SKM-1 treated with dmso at 0.1 percent for 144 hours (cell line): Measurements from ENCODE around the gene MAPT.
"Not testable (repeated sequence)": the region's sequence is repeated elsewhere in the genome, so short reads cannot be mapped to it uniquely, and the experiment has no call there.

Experiments used
- DNase-seq: peaks from one replicate; lab custom pipeline; 2025; ENCODE audit not compliant: unreplicated experiment; lab: John Stamatoyannopoulos, UW

The MAPT gene

DNA sequence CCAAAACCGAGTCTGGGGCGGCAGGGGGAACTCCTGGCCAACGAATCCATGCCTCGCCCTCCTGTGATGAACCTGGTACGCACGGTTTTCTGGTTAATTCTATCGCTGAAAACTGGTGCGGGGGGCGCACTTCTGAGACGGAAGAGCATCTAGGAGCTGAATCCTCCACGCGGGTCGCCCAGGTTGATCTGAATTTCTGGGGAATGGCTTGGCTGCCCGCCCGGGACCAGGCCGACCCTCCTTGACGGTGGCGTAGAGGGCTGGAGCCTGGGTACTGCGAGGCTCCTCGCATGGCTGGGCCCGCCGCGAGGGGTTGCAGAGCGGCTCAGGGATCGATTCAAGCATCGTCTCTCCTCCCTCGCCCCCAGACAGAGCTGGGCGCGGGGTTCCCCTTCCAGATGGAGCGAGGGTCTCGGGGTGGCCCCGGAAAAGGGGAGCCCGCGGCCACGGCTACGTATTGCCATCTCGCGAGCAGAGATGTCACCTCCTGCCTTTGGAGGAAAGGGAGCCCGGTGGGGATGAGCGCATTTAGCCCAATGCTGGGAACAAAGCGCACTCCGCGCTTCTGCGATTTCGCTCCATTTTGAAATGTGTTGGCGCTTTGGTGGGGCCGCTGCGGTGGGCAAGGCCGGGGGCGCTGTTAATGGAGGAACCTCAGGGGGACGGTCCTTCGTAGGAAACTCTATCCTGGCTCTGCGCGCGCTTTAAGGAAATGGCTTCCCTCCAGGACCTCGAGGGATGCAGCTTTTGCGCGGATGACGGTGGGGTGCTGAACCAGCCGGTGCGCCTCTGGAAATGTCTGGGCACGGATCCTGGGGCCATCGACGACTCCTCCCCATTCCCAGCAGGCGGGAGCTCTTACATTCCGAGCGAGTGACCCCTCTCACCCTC, 2.7 kb downstream of the MAPT start:
- DNase-seq: no peak

DNA sequence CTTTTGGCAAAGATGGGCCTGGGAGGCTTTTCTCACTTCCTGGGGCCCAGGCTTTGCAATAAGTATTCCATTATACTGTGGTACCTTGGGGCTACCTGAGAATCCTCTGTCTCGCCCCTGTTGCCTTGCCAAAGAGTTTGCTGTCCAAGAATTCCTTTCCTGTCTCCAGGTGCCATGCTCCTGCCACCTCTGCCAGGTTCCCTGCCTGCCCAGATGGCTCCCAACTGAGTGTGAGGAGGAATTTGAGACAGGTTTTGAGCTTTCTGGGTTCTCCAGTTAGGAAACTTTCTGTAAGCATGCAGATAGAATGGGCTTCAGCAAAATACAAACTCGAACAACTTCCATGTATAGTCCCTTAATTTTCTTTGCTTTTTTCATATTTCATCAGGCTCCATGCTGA, 5.8 kb downstream of the MAPT start:
- no peak for DNase-seq

DNA sequence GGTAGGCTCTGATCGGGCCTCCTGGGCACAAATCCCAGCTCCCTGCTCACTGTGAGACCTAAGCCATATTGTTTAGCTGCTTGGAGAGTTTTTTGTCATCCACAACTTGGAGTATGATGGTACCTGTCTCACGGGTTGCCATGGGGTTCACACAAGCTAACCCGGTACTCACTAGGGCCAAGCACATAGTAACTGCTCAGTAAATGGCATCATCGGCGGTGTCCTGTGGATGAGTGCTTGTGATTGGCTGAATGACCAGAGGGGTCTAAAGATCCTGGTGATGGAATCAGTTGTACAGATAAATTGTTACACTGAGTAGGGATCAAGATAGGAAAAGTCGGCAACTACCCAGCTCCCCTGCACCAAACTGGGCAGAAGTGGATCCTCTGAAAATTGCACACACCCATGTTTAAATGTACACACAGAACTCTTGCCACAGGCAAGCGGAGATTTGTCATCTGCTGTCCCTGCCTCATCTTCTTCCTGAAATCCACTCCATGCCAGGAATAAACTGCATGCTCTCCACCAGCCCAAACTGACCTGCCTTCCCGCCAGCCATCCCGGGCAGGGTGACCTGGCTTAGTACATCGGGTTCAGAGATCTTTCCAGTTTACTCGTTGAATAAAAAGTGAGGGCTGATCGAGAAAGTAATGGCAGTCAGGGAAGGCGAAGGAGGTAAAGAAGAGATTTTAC, 6.5 kb downstream of the MAPT start:
- DNase-seq: no peak

DNA sequence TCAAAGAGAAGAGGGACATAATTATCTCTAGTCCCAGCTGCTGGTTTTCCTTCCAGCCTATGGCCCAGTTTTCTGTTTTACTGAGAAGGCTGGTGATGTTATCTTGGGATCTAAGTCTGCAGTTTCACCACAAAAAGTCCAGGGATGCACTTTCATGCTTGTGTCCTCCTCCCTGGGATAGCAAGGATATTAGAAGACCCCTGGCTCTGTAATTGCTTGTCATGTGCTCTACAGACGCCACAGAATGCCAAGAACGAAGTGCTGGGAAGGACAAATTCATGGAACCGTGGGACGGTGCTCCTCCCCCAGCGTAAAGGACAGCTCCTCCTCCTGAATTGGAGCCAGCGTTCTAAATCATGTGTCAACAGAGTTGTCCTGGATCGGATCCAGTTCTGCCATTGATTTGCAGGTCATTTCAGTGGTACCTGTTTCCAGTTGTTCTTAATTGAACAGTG, 8.6 kb downstream of the MAPT start:
- DNase-seq: no peak

DNA sequence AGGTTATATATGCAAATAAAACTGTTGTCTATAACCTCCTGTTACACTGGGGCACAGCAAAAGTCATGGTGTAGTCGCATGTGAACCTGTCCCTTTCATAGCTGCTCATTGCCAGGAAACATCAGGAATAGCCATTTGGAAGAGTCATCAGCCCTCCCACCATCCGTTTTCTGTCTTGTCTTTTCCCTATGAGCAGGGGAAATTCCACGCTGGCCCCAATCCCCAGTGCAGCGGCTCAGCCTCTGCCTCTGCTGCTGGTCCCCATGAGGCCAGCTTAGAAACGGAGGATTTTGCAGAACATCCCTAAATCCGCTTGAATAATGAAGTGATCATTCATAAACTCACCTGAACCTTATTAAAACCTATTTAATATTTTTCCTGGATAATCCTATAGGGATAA, 10.5 kb downstream of the MAPT start:
- no peak for DNase-seq

DNA sequence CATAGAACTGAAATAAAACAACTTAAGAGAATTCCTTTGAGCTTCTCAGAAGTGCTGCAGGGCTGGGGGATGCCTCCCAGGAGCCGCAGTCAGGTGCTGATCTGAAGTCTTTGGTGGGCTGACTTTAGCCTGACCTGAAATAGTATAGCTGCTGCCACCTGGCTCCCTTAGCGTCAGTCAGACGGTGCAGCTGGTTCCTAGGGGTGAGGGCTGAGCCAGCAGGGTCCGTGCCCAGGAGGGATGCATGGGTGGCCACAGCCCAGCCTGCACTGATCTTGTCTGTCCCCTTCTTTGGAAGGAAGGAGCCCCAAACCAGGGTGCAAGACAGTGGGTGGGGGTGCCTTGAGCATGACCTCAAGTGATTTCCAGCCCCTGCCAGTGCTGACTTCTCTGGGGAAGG, 11.5 kb downstream of the MAPT start:
- no peak for DNase-seq

DNA sequence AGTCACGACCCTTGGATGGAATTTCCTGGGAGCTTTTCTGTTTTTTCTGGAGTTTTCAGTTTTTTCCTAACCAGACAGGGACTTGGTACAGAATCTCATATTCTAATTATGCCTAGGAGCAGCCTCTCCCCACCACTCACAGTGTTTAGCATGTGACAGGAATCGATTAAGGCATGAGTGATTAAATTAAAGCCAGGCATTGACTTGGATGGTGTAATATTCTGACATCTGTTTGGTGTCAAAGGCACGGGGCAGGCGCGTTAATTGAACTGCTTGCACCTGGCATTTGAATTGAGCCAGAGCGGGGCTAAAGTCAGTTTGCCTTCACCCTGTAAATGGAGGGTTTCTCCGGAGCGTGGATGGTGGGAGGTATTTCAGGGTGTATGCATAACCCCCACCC, 11.9 kb downstream of the MAPT start:
- no peak for DNase-seq

DNA sequence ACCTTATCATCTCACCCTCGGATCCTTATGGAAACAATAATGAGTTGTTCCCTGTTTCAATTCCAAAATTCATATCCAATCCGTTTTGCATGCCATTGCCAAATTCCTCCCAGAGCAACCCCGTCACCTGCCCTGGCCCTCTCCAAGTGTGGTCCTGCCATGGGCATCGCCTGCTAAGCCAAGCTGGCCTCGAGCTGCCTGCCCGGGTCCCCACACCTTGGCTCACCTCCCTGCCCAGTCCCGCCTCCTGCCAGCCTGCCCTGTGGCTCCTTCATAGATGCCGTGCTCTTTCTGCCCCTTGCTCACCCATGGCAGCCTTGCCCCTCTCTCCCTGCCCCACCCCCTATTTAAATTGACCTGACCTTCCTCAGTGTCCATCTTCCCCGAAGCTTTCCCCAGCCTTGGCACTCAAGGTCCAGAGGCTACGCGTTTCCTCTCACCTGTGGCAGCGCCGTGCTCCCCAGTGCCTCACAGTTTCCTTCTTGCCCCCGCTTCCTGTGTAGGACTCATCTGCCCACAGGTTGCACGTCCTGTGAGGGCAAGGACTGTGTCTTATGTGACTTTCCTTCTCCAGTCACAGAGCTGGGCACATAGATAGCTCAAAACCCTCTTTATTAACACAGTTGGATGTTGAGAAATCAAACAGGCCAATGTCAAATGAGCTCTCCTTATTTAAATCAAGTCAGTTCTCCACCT, 12.7 kb downstream of the MAPT start:
- no peak for DNase-seq

DNA sequence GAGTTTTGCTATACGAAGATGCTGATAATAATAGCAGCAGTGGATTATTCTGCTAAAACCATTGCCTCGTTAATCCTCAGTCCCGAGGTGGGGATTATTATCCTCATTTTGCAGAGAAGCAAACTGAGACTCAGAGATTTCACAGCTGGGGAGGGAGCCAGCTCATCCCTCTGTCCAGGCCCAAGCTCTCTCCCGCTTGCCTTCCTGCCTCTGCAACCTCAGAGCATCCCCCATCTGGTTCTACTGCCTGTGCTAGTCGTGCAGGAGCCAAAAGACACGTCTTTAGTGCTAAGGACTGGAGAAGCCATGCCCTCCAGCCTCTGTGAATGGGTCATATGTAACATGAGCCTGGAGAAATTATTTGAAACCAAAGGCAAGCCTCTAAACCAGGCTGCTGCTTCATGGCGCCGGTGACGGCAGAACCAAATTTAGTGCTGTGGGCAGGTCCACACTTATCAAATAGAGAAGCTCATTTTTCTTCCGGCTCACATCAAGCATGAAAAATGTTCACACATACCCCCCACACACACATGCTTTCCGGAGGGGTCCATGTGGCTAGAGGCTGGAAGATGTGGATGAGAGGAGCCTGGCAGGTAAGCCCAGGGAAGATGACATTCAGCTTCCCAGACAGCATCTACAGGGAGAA, 13.5 kb downstream of the MAPT start:
- DNase-seq: no peak

DNA sequence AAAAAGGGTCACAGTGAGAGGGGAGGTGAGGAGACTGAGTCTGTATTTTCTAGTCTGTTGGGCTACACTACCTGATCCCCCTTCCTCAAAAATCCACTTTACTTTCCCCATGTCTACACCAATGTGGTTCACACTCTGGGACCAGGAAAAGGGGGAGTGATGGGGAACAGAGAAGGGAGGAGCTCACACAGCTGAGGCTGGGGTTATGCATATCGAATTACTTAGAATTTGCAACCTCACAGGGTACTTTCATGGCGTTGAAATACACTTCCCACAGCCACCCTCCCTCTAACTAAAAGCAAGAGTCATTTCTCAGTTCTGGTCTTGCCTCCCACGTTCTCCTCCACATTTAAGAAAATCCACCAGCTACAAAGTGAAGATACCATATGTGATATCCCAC, 14.1 kb downstream of the MAPT start:
- DNase-seq: no peak

DNA sequence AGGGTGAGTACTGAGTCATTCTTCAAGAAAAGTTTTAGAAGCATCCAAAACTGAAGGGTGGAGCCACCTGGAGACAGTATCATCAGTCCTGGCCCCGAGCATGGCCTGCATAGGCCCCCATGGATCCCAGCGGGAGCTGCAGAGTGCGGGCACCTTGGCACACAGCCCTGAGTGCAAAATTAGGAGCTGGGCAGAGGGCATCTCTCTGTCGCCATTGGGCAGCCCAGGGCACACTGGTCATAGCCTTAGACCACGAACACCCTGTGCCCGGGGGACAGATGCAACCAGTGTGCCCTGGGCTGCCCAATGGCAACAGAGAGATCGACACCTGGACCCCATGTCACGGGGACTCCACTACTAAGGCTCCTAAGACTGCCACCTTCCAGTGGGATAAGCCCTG, 14.6 kb downstream of the MAPT start:
- no peak for DNase-seq

DNA sequence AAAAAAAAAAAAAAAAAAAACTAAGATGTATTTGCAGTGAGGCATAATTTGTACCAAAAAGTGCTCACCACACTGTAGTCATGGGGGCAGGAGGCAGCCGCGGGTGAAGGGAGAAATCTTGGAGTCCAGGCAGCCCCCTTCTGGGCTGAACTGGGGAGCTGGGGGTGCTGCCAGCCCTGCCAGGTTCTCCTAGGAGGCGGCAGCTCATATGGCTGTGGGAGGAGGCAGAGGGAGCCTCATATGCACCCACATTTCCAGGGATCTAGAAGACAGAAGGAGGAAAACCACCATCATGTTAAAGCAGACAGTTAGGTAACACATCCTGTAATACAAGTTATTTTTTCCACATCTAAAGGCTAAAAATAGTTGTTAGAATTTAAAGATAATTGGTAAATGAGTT, 16.3 kb downstream of the MAPT start:
- DNase-seq: no peak

DNA sequence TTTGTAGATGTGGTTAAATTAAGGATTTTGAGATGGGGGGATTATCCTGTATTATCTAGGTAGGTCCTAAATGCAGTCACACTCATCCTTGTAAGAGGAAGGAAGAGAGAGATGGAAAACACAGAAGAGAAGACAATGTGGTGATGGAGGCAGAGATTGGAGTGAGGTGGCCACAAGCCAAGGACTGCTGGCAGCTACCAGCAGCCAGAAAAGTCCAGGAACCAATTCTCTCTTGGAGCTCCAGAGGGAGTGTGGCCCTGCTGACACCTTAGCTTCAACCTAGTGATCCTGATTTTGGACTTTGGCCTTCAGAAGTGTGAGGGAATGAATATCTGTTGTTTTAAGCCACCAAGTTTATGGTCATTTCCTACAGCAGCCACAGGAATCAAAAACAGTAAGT, 18.0 kb downstream of the MAPT start:
- no peak for DNase-seq

DNA sequence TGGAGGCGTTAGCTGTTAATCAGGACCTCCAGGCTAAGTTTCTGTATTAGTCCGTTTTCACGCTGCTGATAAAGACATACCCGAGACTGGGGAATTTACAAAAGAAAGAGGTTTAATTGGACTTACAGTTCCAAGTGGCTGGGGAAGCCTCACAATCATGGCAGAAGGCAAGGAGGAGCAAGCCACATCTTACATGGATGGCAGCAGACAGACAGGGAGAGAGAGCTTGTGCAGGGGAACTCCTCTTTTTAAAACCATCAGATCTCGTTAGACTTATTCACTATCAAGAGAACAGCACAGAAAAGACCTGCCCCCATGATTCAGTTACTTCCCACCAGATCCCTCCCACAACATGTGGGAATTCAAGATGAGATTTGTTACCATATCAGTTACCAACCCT, 18.7 kb downstream of the MAPT start:
- DNase-seq: not testable (repeated sequence)

DNA sequence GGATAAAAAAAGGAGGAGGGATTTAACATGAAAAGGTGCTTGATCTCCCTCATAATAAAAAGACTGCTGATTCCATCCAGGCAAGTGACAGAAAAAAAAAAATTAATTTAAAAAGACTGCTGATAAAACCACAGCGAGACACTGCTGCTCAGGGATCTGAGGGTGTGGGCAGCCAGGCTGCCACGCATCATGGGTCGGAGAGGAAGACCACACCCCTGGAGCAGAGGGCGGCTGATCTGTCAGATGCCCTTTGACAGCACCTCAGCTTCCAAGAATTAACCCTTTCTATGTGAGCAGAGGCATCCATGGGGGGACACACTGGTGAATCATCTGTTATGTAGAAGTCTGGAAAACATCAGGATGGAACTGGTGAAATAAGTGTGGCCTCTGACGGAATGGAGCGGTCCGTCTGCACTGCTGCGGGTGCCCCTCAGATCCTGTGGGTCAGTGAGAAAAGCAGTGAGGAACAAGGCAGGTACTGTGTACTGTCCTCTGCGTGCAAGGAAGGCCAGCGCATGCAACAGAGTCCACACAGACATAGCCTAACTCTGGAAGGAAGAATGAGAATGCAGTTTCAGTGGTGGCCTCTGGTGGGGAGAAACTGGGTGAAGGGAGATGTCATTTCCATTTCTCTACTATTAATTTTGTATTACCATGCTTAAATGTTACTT, 19.8 kb downstream of the MAPT start:
- no peak for DNase-seq

DNA sequence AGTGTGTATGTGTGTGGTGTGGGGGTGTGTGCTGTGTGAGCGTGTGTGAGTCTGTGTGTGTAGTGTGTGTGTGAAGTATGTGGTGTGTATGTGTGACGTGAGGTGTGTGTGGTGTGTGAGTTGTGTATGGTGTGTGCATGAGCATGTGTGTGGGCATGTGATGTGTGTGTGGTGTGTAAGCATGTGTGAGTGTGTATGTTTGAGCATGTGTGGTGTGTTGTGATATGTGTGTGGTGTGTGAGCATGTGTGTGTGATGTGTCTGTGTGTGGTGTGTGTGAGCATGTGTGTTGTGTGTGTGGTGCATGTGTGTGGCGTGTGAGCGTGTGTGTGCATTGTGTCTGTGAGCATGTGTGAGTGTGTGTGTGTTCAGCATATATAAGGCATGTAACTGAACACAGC, 20.9 kb downstream of the MAPT start:
- no peak for DNase-seq

DNA sequence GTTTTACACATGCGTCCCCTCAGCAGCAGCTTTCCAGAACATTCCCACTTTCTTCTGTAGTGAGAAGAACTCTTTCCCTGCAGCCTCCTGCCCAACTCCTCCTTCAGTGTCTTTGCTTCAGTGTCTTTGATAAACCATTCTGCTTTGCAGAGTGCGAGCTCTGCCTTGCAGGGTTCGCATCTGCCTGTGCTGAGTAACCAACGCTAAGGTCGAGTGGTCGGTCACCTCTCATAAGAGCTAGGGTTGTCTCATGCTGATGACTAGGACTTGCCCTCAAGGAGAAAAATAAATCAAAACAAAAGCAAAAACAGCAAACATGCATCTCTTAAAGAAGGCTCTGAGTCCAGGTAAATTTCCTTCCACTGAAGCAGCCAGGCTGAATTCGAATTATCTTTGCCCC, 22.7 kb downstream of the MAPT start:
- no peak for DNase-seq

DNA sequence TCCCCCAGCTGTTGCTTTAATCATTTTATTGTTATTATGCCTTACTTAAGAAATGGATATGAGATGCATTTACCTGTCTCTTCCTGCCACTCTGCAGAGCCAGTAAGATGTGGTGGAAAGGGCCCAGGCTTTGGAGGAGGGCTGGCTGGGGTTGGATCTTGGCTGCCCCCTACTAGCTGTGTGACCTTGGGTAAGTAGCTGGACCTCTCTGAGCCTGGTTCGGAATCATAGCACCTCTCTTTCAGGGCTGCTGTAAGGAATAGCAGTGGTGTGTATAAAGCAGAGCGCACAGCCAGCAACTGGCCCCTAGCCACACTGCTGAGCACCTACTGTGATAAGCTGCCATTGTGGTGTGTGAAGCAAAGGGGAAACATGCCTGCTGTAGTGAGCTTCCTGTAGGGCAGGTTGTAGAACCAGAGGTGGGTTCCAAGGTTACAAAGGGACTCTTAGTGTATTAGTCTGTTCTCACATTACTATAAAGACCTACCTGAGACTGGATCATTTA, 23.9 kb downstream of the MAPT start:
- no peak for DNase-seq

DNA sequence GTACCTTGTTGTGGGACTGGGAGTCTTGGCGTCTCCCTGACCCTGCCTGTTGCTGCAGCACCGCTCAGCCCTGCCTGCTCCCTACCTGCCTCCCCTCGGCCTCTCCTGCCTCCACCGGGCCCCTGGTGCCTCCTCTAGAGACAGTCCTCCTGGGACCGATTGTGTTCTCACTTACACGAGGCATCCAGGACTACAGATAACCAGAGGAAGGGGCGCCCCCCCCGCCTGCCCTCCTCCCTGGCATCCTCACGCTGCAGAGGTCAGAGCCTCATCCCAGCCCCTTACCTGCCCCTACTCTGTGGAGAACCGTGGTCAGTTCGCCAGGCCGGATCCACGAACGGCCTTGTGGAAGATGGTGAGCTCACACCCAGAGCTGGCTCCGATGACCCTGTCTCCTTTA, 24.8 kb downstream of the MAPT start:
- DNase-seq: no peak

DNA sequence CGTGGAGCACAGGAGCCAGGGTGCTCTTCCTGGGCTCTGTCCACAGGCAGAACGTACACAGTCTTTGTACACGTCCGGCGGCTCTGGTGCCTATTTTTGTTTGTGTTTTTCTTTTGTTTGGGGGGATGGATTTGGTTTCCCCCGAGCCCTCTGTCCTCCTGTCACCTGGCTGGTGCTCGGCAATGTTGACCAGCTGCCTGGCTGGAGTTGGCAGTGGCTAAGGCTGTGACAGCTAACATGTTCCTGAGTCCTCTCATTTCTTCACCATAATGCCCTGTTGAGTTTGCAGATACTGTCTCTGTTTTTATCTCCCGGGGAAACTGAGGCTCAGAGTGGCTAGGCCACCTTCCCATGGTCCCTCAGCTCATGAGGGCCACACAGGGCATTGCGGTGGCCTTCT, 25.7 kb downstream of the MAPT start:
- no peak for DNase-seq
